GM23338 (cell line): ENCODE results near the gene PTPN5. TPM values are rescaled to one million over a fixed set of nuclear protein-coding genes. Genes with fewer than 3 reads are reported as not detected.

Experiments
- ATAC-seq: fragments of 200-7000 bp; cut with Tn5 transposase; 3 replicates; pipeline ENCODE4 v1.9.1; 2020
- DNase-seq: peaks from one replicate; pipeline ENCODE4 v3.0.0-alpha.2; 2015; ENCODE audit warnings: low spot score
- H2AFZ ChIP-seq: fragments of 200-600 bp; sonication (generic); 2 replicates; pipeline ENCODE4 v1.8.0; 2016; ENCODE audit warnings: antibody characterized with exemption, mild to moderate bottlenecking, moderate library complexity
- H3F3A ChIP-seq: fragments of 200-600 bp; sonication (generic); replicated peaks from 2 replicates; pipeline ENCODE4 v1.8.0; 2017; ENCODE audit warnings: antibody characterized with exemption, mixed run types, low read depth
- H3K27ac ChIP-seq: fragments of 200-600 bp; sonication (generic); 2 replicates; pipeline ENCODE4 v1.6.1; 2016; ENCODE audit warnings: low read depth
- H3K27me3 ChIP-seq: fragments of 200-600 bp; sonication (generic); 2 replicates; pipeline ENCODE4 v1.8.0; 2016; ENCODE audit warnings: mild to moderate bottlenecking, mixed run types, moderate library complexity; ENCODE audit not compliant: insufficient read depth
- H3K36me3 ChIP-seq: fragments of 200-600 bp; sonication (generic); 2 replicates; pipeline ENCODE4 v1.8.0; 2016; ENCODE audit warnings: mild to moderate bottlenecking; ENCODE audit not compliant: insufficient read depth
- H3K4me1 ChIP-seq: fragments of 200-600 bp; sonication (generic); 2 replicates; pipeline ENCODE4 v1.8.0; 2016; ENCODE audit warnings: mild to moderate bottlenecking, moderate library complexity; ENCODE audit not compliant: insufficient read depth
- H3K4me2 ChIP-seq: fragments of 200-600 bp; sonication (generic); 2 replicates; pipeline ENCODE4 v1.7.1; 2017; ENCODE audit warnings: mixed run types
- H3K4me3 ChIP-seq: fragments of 200-600 bp; sonication (generic); 2 replicates; pipeline ENCODE4 v1.6.1; 2016; ENCODE audit warnings: mixed run types
- H3K79me2 ChIP-seq: fragments of 200-600 bp; sonication (generic); replicated peaks from 2 replicates; pipeline ENCODE4 v1.8.0; 2017; ENCODE audit warnings: mild to moderate bottlenecking; ENCODE audit not compliant: insufficient read depth
- H3K9me2 ChIP-seq: fragments of 200-600 bp; sonication (generic); 2 replicates; pipeline ENCODE4 v1.8.0; 2017; ENCODE audit not compliant: insufficient read depth
- H4K20me1 ChIP-seq: fragments of 200-600 bp; sonication (generic); replicated peaks from 2 replicates; pipeline ENCODE4 v1.8.0; 2017; ENCODE audit warnings: mild to moderate bottlenecking; ENCODE audit not compliant: insufficient read depth
- H3K27ac Mint-ChIP-seq: 2 replicates; pipeline ENCODE4 v1.8.0; 2020; ENCODE audit warnings: inconsistent platforms, mild to moderate bottlenecking, moderate library complexity, mixed read lengths
- H3K27me3 Mint-ChIP-seq: 3 replicates; pipeline ENCODE4 v1.8.0; 2022; ENCODE audit warnings: low read depth, mild to moderate bottlenecking, moderate library complexity, mixed read lengths, inconsistent platforms; ENCODE audit not compliant: insufficient read depth, poor library complexity
- H3K36me3 Mint-ChIP-seq: 3 replicates; pipeline ENCODE4 v1.8.0; 2021; ENCODE audit warnings: low read depth, mild to moderate bottlenecking, inconsistent platforms, moderate library complexity, mixed read lengths
- H3K4me1 Mint-ChIP-seq: 3 replicates; pipeline ENCODE4 v1.8.0; 2020; ENCODE audit warnings: mild to moderate bottlenecking, inconsistent platforms, mixed read lengths
- H3K4me3 Mint-ChIP-seq: 3 replicates; pipeline ENCODE4 v1.8.0; 2021; ENCODE audit warnings: moderate library complexity, mild to moderate bottlenecking, inconsistent platforms, mixed read lengths
- H3K9me3 Mint-ChIP-seq: 3 replicates; pipeline ENCODE4 v1.8.0; 2020; ENCODE audit warnings: moderate library complexity, mild to moderate bottlenecking, inconsistent platforms, mixed read lengths
- CREB1 ChIP-seq: fragments of 250-450 bp; sonication (Bioruptor Pico); IDR thresholded peaks from 2 replicates; pipeline ENCODE4 v1.5.0; 2020; ENCODE audit warnings: low read depth, mild to moderate bottlenecking, moderate library complexity
- EZH2 ChIP-seq: fragments of 200-600 bp; sonication (generic); IDR thresholded peaks from one replicate; pipeline ENCODE4 v1.8.0; 2017; ENCODE audit warnings: antibody characterized with exemption, mild to moderate bottlenecking, low read depth; ENCODE audit not compliant: unreplicated experiment
- EZH2phosphoT487 ChIP-seq: fragments of 200-600 bp; sonication (generic); IDR thresholded peaks from one replicate; pipeline ENCODE4 v1.8.1; 2018; ENCODE audit warnings: antibody characterized with exemption; ENCODE audit not compliant: unreplicated experiment
- JUNB ChIP-seq: IDR thresholded peaks from one replicate; pipeline ENCODE4 v1.6.1; 2016; ENCODE audit warnings: antibody characterized with exemption; ENCODE audit not compliant: unreplicated experiment
- NANOG ChIP-seq: IDR thresholded peaks from 2 replicates; pipeline ENCODE4 v1.6.1; 2016; ENCODE audit warnings: antibody characterized with exemption, borderline replicate concordance
- STAT1 ChIP-seq: IDR thresholded peaks from one replicate; pipeline ENCODE4 v1.6.1; 2016; ENCODE audit warnings: antibody characterized with exemption; ENCODE audit not compliant: unreplicated experiment
- ZNF331 ChIP-seq: fragments of 250-450 bp; sonication (Bioruptor Pico); IDR thresholded peaks from 2 replicates; pipeline ENCODE4 v1.5.0; 2020; ENCODE audit warnings: low read depth, mild to moderate bottlenecking, moderate library complexity
- polyA plus RNA-seq: library from polyadenylated mRNA; unstranded; fragments of >200 nt; fragmentation: Nextera tagmentation; extraction: Ambion mirVana; gene quantifications from 2 replicates; pipeline ENCODE4 v1.2.1, GENCODE V29; 2016
- total RNA-seq: library from RNA; depleted of rRNA; stranded (reverse); fragments of >200 nt; shearing (Covaris generic); gene quantifications from 2 replicates; pipeline ENCODE4 v1.2.3, GENCODE V29; 2014
- TF ChIP-seq, protein P1 (sequence below): IDR thresholded peaks from one replicate; pipeline ENCODE4 v1.6.1; 2018; ENCODE audit warnings: antibody characterized with exemption; ENCODE audit not compliant: unreplicated experiment
- TF ChIP-seq, protein P2 (sequence below): IDR thresholded peaks from 2 replicates; pipeline ENCODE4 v1.6.1; 2016; ENCODE audit warnings: antibody characterized with exemption
- TF ChIP-seq, protein P3 (sequence below), 2 experiments: fragments of 200-600 bp in 1 of 2; sonication (generic) in 1 of 2; conservative IDR thresholded peaks; 2 replicates each; pipeline versions ENCODE4 v1.5.1 to v1.6.1; 2016 to 2017; ENCODE audit warnings: antibody characterized with exemption in 2 of 2, low read depth in 2 of 2, mild to moderate bottlenecking in 2 of 2, moderate library complexity in 1 of 2

PTPN5 gene
- total and polyA plus RNA-seq, 2 experiments from 2014 or later, result 3.7 to 5.7 TPM

DNA sequence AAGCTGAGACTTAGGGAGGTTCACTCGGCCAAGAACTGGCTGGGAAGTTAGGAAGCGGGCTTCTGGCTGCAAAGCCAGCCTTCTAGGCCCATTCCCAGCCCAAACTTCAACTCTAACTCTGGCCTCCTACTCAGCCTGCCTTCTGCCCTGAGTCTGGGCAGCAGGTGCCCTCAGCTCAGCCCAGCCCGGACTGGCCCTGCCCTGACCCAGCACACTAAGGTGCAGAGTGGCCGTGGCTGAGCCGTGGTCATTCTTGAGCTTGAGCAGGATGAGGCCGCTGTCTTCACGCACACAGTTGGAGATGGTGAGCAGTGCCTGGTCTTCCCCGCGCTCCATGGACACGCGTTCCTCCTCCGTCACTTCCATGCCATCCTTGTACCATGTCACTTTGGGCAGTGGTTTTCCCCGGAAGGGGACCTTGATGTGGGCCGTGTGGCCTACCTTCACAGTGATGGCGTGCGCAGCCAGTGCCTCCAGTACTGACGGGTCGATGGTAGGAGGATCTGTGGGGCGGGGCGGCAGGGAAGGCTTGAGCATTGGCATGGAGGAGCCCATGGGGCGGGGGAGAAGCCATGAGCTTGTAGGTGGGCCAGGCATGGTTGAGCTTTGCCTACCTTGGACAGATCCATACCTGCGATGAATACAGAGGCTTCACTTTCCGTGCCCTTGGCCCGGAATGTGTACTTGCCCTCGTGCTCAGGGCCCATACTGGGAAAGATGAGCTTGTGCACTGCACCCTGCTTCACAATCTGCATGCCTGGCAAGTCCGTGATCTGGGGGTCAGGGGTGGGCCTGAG is 77.8 kb downstream of the PTPN5 start:
- Histone ChIP-seq H3K27me3 (no peaks in the 10 kb centered on the region), H3K4me1 (no peaks in the 10 kb centered on the region), H3K4me2 (no peak overlapping the region), H3K4me3 (no peak overlapping the region), H3K79me2 (no peaks in the 10 kb centered on the region), H4K20me1 (no peaks in the 10 kb centered on the region), H2AFZ (no peak overlapping the region), H3K9me2 (no peaks in the 10 kb centered on the region), H3K36me3 (no peaks in the 10 kb centered on the region), H3F3A (no peaks in the 10 kb centered on the region), H3K27ac (no peak overlapping the region)
- no peak overlapping the region for H3K27ac Mint-ChIP-seq
- DNase-seq (no peak), ATAC-seq (no peak)
- no peak overlapping the region for H3K4me3 Mint-ChIP-seq
- TF ChIP-seq, protein P1, sequence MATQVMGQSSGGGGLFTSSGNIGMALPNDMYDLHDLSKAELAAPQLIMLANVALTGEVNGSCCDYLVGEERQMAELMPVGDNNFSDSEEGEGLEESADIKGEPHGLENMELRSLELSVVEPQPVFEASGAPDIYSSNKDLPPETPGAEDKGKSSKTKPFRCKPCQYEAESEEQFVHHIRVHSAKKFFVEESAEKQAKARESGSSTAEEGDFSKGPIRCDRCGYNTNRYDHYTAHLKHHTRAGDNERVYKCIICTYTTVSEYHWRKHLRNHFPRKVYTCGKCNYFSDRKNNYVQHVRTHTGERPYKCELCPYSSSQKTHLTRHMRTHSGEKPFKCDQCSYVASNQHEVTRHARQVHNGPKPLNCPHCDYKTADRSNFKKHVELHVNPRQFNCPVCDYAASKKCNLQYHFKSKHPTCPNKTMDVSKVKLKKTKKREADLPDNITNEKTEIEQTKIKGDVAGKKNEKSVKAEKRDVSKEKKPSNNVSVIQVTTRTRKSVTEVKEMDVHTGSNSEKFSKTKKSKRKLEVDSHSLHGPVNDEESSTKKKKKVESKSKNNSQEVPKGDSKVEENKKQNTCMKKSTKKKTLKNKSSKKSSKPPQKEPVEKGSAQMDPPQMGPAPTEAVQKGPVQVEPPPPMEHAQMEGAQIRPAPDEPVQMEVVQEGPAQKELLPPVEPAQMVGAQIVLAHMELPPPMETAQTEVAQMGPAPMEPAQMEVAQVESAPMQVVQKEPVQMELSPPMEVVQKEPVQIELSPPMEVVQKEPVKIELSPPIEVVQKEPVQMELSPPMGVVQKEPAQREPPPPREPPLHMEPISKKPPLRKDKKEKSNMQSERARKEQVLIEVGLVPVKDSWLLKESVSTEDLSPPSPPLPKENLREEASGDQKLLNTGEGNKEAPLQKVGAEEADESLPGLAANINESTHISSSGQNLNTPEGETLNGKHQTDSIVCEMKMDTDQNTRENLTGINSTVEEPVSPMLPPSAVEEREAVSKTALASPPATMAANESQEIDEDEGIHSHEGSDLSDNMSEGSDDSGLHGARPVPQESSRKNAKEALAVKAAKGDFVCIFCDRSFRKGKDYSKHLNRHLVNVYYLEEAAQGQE, result peak; percentile 13
- no peak for TF ChIP-seq EZH2phosphoT487
- H3K36me3 Mint-ChIP-seq, result no peaks in the 10 kb centered on the region
- peaks cover 2% of the 10 kb centered on the region for H3K27me3 Mint-ChIP-seq
- no peaks in the 10 kb centered on the region for H3K9me3 Mint-ChIP-seq
- H3K4me1 Mint-ChIP-seq, result no peaks in the 10 kb centered on the region

DNA sequence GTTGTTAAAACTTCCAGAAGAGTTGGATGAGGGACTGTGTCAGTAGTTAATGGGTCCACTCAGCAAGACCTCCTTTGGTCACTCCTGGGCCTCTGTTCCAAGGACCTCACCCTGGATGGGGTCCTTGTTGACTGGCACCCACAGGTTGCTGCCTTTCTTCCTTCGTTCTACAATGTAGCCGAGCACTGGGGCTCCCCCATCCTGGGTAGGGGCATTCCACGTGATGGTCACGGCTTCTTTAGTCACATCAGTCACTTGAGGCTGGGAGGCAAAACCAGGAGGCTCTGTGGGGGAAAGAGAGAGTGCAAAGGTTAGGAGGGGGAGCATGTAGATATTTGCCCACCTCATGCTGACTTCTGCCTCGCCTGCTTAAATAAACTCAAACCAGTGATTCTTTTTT is 81.1 kb downstream of the PTPN5 start:
- 0 out of 2 replicates have a peak, but pooled peaks cover under 1% of the 10 kb centered on the region for H3K27me3 ChIP-seq
- no peak overlapping the region for H3K27ac Mint-ChIP-seq
- H3K9me2 ChIP-seq, result no peaks in the 10 kb centered on the region
- no peak overlapping the region for H3K4me3 Mint-ChIP-seq
- H3K4me1 Mint-ChIP-seq, result no peaks in the 10 kb centered on the region
- no peak for DNase-seq
- no peak for ATAC-seq
- H3K79me2 ChIP-seq, result no peaks in the 10 kb centered on the region
- TF ChIP-seq, protein P2, sequence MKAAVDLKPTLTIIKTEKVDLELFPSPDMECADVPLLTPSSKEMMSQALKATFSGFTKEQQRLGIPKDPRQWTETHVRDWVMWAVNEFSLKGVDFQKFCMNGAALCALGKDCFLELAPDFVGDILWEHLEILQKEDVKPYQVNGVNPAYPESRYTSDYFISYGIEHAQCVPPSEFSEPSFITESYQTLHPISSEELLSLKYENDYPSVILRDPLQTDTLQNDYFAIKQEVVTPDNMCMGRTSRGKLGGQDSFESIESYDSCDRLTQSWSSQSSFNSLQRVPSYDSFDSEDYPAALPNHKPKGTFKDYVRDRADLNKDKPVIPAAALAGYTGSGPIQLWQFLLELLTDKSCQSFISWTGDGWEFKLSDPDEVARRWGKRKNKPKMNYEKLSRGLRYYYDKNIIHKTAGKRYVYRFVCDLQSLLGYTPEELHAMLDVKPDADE, result no peak
- TF ChIP-seq ZNF331 (CRISPR knock-in tag) (no peak), STAT1 (no peak), JUNB (no peak), EZH2phosphoT487 (no peak), NANOG (no peak), EZH2 (no peak), CREB1 (CRISPR knock-in tag) (no peak)
- TF ChIP-seq, protein P1, result no peak
- TF ChIP-seq, protein P3, sequence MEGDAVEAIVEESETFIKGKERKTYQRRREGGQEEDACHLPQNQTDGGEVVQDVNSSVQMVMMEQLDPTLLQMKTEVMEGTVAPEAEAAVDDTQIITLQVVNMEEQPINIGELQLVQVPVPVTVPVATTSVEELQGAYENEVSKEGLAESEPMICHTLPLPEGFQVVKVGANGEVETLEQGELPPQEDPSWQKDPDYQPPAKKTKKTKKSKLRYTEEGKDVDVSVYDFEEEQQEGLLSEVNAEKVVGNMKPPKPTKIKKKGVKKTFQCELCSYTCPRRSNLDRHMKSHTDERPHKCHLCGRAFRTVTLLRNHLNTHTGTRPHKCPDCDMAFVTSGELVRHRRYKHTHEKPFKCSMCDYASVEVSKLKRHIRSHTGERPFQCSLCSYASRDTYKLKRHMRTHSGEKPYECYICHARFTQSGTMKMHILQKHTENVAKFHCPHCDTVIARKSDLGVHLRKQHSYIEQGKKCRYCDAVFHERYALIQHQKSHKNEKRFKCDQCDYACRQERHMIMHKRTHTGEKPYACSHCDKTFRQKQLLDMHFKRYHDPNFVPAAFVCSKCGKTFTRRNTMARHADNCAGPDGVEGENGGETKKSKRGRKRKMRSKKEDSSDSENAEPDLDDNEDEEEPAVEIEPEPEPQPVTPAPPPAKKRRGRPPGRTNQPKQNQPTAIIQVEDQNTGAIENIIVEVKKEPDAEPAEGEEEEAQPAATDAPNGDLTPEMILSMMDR (conservative IDR thresholded peaks at IDR 0.05; ENCODE audit: low read depth in 2 of 2), result no peak
- no peaks in the 10 kb centered on the region for H3K9me3 Mint-ChIP-seq
- no peak overlapping the region for H3K4me2 ChIP-seq
- no peaks in the 10 kb centered on the region for H4K20me1 ChIP-seq
- no peak overlapping the region for H3K4me3 ChIP-seq
- H3K4me1 ChIP-seq, result peaks cover 5% of the 10 kb centered on the region; the same call in 1 of the 2 replicates
- no peaks in the 10 kb centered on the region for H3K36me3 Mint-ChIP-seq
- peaks cover 10% of the 10 kb centered on the region for H3K27me3 Mint-ChIP-seq
- H2AFZ ChIP-seq, result no peak overlapping the region
- no peak overlapping the region for H3K27ac ChIP-seq
- H3F3A ChIP-seq, result no peaks in the 10 kb centered on the region
- no peaks in the 10 kb centered on the region for H3K36me3 ChIP-seq
